ENCODE results near the gene ANTXR2. TPM values are rescaled to one million over a fixed set of nuclear protein-coding genes. Genes with fewer than 3 reads are reported as not detected.

ANTXR2 gene
- total and polyA plus RNA-seq, 2 of the 8 experiments (the other 6 are each of a cell fraction or from before 2014, with no cell fraction given): 1.1 to 7.5 TPM

DNA sequence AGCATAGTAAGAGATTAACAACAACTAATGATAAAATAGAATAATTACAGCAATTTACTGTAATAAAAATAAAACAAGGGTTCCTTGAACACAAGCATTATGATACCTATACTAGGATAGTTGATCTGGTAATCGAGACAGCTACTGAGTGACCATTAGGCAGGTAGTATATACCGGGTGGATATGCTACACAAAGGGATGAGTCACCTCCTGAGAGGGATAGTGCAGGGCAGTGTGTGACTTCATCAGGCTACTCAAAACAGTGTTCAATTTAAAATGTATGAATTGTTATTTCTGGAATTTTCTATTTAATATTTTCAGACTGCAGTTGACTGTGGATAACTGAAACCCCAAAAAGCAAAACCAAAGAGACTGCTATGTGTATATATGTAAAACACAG lies 9.7 kb upstream of the ANTXR2 start (continued):
- TF ChIP-seq, protein P1, sequence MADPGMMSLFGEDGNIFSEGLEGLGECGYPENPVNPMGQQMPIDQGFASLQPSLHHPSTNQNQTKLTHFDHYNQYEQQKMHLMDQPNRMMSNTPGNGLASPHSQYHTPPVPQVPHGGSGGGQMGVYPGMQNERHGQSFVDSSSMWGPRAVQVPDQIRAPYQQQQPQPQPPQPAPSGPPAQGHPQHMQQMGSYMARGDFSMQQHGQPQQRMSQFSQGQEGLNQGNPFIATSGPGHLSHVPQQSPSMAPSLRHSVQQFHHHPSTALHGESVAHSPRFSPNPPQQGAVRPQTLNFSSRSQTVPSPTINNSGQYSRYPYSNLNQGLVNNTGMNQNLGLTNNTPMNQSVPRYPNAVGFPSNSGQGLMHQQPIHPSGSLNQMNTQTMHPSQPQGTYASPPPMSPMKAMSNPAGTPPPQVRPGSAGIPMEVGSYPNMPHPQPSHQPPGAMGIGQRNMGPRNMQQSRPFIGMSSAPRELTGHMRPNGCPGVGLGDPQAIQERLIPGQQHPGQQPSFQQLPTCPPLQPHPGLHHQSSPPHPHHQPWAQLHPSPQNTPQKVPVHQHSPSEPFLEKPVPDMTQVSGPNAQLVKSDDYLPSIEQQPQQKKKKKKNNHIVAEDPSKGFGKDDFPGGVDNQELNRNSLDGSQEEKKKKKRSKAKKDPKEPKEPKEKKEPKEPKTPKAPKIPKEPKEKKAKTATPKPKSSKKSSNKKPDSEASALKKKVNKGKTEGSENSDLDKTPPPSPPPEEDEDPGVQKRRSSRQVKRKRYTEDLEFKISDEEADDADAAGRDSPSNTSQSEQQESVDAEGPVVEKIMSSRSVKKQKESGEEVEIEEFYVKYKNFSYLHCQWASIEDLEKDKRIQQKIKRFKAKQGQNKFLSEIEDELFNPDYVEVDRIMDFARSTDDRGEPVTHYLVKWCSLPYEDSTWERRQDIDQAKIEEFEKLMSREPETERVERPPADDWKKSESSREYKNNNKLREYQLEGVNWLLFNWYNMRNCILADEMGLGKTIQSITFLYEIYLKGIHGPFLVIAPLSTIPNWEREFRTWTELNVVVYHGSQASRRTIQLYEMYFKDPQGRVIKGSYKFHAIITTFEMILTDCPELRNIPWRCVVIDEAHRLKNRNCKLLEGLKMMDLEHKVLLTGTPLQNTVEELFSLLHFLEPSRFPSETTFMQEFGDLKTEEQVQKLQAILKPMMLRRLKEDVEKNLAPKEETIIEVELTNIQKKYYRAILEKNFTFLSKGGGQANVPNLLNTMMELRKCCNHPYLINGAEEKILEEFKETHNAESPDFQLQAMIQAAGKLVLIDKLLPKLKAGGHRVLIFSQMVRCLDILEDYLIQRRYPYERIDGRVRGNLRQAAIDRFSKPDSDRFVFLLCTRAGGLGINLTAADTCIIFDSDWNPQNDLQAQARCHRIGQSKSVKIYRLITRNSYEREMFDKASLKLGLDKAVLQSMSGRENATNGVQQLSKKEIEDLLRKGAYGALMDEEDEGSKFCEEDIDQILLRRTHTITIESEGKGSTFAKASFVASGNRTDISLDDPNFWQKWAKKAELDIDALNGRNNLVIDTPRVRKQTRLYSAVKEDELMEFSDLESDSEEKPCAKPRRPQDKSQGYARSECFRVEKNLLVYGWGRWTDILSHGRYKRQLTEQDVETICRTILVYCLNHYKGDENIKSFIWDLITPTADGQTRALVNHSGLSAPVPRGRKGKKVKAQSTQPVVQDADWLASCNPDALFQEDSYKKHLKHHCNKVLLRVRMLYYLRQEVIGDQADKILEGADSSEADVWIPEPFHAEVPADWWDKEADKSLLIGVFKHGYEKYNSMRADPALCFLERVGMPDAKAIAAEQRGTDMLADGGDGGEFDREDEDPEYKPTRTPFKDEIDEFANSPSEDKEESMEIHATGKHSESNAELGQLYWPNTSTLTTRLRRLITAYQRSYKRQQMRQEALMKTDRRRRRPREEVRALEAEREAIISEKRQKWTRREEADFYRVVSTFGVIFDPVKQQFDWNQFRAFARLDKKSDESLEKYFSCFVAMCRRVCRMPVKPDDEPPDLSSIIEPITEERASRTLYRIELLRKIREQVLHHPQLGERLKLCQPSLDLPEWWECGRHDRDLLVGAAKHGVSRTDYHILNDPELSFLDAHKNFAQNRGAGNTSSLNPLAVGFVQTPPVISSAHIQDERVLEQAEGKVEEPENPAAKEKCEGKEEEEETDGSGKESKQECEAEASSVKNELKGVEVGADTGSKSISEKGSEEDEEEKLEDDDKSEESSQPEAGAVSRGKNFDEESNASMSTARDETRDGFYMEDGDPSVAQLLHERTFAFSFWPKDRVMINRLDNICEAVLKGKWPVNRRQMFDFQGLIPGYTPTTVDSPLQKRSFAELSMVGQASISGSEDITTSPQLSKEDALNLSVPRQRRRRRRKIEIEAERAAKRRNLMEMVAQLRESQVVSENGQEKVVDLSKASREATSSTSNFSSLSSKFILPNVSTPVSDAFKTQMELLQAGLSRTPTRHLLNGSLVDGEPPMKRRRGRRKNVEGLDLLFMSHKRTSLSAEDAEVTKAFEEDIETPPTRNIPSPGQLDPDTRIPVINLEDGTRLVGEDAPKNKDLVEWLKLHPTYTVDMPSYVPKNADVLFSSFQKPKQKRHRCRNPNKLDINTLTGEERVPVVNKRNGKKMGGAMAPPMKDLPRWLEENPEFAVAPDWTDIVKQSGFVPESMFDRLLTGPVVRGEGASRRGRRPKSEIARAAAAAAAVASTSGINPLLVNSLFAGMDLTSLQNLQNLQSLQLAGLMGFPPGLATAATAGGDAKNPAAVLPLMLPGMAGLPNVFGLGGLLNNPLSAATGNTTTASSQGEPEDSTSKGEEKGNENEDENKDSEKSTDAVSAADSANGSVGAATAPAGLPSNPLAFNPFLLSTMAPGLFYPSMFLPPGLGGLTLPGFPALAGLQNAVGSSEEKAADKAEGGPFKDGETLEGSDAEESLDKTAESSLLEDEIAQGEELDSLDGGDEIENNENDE (IDR thresholded peaks at IDR 0.05; ENCODE audit: insufficient replicate concordance, low read length): no peak

Data from H1 (cell line).